GM23338 (cell line): Measurements from ENCODE around the gene GPX6.

Source experiments
- CREB1 ChIP-seq: fragments of 250-450 bp; sonication (Bioruptor Pico); IDR thresholded peaks from 2 replicates; pipeline ENCODE4 v1.5.0; 2020; ENCODE audit warnings: low read depth, mild to moderate bottlenecking, moderate library complexity
- CTCF ChIP-seq, 2 experiments: fragments of 200-600 bp in 1 of 2; sonication (generic) in 1 of 2; conservative IDR thresholded peaks; 2 replicates each; pipeline versions ENCODE4 v1.5.1 to v1.6.1; 2016 to 2017; ENCODE audit warnings: antibody characterized with exemption in 2 of 2, low read depth in 2 of 2, mild to moderate bottlenecking in 2 of 2, moderate library complexity in 1 of 2
- EZH2 ChIP-seq: fragments of 200-600 bp; sonication (generic); IDR thresholded peaks from one replicate; pipeline ENCODE4 v1.8.0; 2017; ENCODE audit warnings: antibody characterized with exemption, mild to moderate bottlenecking, low read depth; ENCODE audit not compliant: unreplicated experiment
- EZH2phosphoT487 ChIP-seq: fragments of 200-600 bp; sonication (generic); IDR thresholded peaks from one replicate; pipeline ENCODE4 v1.8.1; 2018; ENCODE audit warnings: antibody characterized with exemption; ENCODE audit not compliant: unreplicated experiment
- JUNB ChIP-seq: IDR thresholded peaks from one replicate; pipeline ENCODE4 v1.6.1; 2016; ENCODE audit warnings: antibody characterized with exemption; ENCODE audit not compliant: unreplicated experiment
- NANOG ChIP-seq: IDR thresholded peaks from 2 replicates; pipeline ENCODE4 v1.6.1; 2016; ENCODE audit warnings: antibody characterized with exemption, borderline replicate concordance
- POLR2AphosphoS5 ChIP-seq: IDR thresholded peaks from 2 replicates; pipeline ENCODE4 v1.6.1; 2016; ENCODE audit warnings: antibody characterized with exemption, low read depth
- REST ChIP-seq: IDR thresholded peaks from one replicate; pipeline ENCODE4 v1.6.1; 2018; ENCODE audit warnings: antibody characterized with exemption; ENCODE audit not compliant: unreplicated experiment

DNA sequence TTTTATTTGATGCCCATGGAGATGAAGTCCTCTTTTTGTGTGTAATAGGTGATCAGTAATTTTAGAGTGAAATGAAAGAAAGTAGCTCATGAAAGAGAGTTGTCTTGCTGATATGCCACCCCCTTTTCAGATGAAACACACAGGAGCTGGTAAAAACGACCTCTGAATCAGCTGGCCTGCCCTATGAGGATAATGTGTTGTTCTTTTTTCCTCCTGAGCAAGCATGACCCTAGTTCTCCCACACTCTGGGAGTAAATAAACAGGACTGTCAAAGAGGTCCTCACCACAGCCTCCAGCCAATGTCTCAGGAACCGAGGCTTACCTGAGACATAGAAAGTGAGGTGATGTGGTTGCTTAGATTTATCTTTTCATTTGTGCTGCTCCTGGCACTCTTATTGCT is 39.5 kb upstream of the GPX6 start:
- TF ChIP-seq EZH2 (no peak), CTCF (conservative IDR thresholded peaks at IDR 0.05; ENCODE audit: low read depth in 2 of 2) (no peak), POLR2AphosphoS5 (no peak), REST (no peak), JUNB (no peak), EZH2phosphoT487 (no peak), CREB1 (CRISPR knock-in tag) (no peak), NANOG (no peak)
